AG09309 (cell line): ENCODE results near the gene PAX8.

ENCODE experiments used
- DNase-seq: peaks from one replicate; pipeline ENCODE4 v3.0.0-alpha.2; 2010; ENCODE audit warnings: low read depth
- H3K4me3 ChIP-seq: 2 replicates; pipeline ENCODE4 v1.5.1; 2011; ENCODE audit warnings: mild to moderate bottlenecking, low read depth, low read length, moderate library complexity; ENCODE audit not compliant: control insufficient read depth
- TF ChIP-seq, protein P1 (sequence below): IDR thresholded peaks from 2 replicates; pipeline ENCODE4 v1.5.1; 2011; ENCODE audit warnings: mild to moderate bottlenecking, low read depth, low read length, inconsistent platforms; ENCODE audit not compliant: insufficient read depth, control insufficient read depth; ENCODE audit errors: missing control alignments

Gene PAX8

DNA sequence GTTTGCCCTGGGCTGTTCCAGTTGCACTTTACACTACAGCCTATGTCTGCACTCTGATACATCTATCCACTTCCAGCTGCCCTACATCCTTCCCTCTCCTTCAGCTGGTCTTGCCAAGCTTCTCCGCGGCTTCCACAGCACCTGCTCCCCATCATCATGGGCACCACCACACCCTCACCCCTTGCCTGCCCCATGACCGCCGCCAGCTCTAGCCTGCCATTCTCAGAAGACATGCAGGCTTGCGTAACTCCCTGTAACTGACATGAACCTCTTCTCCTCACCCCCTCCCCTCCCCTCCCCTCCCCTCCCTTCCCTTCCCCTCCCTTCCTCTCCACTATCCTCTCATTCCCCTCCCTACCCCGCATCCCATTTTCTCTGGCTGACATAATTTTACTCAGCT is 46.0 kb downstream of the PAX8 start:
- DNase-seq: no peak
- TF ChIP-seq, protein P1, sequence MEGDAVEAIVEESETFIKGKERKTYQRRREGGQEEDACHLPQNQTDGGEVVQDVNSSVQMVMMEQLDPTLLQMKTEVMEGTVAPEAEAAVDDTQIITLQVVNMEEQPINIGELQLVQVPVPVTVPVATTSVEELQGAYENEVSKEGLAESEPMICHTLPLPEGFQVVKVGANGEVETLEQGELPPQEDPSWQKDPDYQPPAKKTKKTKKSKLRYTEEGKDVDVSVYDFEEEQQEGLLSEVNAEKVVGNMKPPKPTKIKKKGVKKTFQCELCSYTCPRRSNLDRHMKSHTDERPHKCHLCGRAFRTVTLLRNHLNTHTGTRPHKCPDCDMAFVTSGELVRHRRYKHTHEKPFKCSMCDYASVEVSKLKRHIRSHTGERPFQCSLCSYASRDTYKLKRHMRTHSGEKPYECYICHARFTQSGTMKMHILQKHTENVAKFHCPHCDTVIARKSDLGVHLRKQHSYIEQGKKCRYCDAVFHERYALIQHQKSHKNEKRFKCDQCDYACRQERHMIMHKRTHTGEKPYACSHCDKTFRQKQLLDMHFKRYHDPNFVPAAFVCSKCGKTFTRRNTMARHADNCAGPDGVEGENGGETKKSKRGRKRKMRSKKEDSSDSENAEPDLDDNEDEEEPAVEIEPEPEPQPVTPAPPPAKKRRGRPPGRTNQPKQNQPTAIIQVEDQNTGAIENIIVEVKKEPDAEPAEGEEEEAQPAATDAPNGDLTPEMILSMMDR: no peak
- no peak overlapping the region for H3K4me3 ChIP-seq

DNA sequence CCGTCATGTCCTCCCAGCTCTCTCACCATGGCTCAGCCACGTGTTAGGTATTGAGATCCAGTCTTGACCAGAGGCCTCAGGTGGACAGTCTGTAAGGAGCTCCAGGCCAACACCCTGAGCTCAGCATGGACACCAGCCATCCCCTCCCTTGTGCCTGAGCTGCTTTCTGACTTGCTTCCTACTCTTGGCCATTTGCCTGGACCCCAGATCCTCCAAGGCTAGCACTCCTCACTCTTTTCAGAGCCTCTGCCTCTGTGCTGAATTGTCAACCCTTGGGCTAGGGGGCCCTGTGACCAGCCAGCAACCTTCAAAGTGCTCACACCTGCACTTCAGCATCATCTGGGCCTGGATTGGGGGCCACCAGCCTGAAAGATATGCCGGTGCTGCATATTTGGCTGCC is 46.6 kb downstream of the PAX8 start:
- DNase-seq: no peak
- no peak overlapping the region for H3K4me3 ChIP-seq
- TF ChIP-seq, protein P1: no peak

DNA sequence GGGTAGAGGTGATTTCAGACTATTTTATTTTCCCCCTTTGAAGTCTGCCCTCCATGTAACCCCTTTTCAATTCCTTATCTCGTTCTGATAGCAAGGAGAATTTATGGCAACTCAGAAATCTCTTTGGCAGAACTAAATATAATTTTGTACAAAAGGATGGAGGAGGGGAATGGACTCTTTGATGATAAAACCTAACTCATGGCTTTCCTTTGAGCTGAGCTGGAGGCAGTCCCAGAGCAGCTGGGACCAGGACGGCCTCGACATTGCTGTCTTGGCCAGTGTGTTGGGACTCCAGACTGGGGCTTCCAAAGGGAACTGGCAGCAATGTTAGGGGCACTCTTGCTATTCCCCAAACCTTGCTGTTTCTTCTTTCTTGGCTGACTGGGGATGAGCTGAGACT is 47.7 kb downstream of the PAX8 start:
- TF ChIP-seq, protein P1: no peak
- no peak for DNase-seq

DNA sequence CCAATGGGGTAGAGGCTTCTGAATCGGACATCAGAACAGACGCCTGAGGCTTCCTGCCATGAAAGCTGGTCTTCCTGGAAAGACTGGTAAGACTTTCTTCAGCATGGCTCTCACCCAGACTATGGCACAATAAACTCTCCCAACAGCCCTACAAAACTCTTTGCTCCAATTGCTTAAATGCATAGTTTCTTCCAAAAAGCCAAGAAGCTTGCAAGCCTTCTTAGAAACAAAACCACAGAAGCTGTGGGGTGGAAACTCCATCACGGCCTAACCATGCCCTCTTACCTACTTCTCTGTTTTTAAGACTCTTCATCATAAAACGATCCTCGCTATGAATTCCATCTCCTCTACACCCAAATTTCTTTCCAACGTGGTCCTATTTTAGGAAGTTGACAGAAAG is 48.2 kb downstream of the PAX8 start:
- TF ChIP-seq, protein P1: no peak
- H3K4me3 ChIP-seq: no peak overlapping the region
- peak; percentile 52 for DNase-seq

More for the DNA sequence above, 47.7 kb downstream of the PAX8 start:
- H3K4me3 ChIP-seq: no peak overlapping the region

DNA sequence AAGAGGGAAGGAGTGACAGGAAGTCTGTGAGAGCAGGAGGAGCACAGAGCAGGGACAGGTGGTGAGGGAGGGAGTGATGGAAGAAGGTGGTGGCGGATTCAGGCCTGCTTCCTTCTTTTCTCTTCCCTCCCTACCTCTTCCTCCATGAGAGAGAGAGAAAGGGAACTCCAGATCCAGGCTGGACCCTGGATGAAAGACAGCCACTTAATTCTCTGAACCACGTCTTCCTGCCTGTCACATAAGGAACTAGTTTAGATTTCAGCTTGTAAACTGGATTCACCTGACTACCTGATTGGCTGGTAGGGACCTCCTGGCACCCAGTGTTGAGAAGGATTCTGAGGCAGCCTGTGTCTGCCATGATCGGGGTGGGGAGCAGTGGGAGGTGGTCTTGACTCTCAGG is 48.9 kb downstream of the PAX8 start:
- H3K4me3 ChIP-seq: no peak overlapping the region
- TF ChIP-seq, protein P1: no peak
- DNase-seq: no peak

DNA sequence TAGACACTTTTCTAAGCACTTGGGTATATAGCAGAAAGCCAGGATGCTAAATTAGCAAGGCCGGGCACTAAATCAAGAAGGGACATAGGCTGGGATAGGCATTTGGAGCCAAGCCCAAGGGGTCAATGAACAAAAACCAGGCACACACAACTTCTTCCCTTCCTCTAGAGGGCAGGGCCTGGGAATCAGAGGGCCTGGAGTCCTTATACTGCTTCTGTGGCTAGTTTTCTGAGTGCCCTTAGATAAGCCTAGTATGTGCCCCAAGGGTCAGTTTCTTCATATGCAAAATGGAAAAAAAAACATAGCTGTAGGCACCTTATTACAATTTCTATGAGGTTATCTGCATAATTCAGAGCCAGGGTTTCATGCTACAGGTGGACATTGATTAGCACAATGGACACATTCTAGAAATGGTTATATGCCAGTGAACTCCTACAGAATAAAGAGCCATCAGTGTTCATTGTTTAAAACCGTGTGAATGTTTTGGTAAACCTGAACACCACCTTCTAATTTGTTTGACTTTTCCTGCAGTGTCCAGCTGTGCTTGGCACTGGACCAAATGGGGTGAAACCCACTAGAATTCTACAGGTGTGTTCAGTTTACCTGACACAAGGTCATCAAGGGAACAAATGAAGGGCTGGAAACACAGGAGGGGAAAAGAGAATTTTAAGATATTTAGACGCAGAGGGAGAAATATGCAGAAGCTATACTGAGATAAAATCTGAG is 49.6 kb downstream of the PAX8 start:
- TF ChIP-seq, protein P1: no peak
- no peak for DNase-seq
- H3K4me3 ChIP-seq: no peak overlapping the region

DNA sequence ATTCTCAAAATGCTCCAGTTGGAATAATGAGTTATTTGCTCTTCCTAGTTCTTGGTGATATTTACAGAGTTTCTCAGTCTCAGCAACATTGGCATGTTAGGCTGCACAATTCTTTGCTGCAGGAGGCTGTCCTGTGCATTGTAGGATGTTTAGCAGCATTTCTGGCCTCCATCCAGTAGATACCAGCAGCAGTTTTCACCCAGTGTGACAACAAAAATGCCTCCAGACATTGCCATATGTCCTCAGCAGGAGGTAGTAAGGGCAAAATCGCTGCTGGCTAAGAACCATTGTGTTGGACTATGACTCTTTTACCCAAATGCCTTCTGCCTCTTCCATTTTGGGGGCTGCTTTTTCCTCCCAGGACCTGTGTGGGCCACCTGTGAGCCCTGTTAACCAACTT is 50.4 kb downstream of the PAX8 start:
- H3K4me3 ChIP-seq: no peak overlapping the region
- DNase-seq: no peak
- TF ChIP-seq, protein P1: no peak
